HG03060 (cell line): ENCODE results near the gene LRP2.
"Not testable (repeated sequence)": the region's sequence is repeated elsewhere in the genome, so short reads cannot be mapped to it uniquely, and the experiment has no call there.

Experiments
- ATAC-seq: cut with Tn5 transposase; IDR thresholded peaks from one replicate; pipeline ENCODE4 v1.9.1; 2021; ENCODE audit warnings: low read depth, moderate number of reproducible peaks; ENCODE audit not compliant: unreplicated experiment

Gene LRP2

GRCh38 chr2:169349535-169349934, 12.8 kb downstream of the LRP2 start:
- no peak for ATAC-seq

- ATAC-seq = no peak
These were observed 13.9 kb downstream of the LRP2 start for GRCh38 chr2:169348321-169349024.

GRCh38 chr2:169345486-169346437, 16.6 kb downstream of the LRP2 start:
- ATAC-seq = no peak

- no peak for ATAC-seq
These were observed 17.4 kb downstream of the LRP2 start for GRCh38 chr2:169344736-169345485.

GRCh38 chr2:169343202-169343601, 19.1 kb downstream of the LRP2 start:
- ATAC-seq = no peak

- no peak for ATAC-seq
These were observed 22.7 kb downstream of the LRP2 start for GRCh38 chr2:169339657-169340056.

GRCh38 chr2:169336695-169337094, 25.6 kb downstream of the LRP2 start:
- ATAC-seq = no peak

GRCh38 chr2:169330555-169331198, 31.7 kb downstream of the LRP2 start:
- no peak for ATAC-seq

- ATAC-seq = no peak
These were observed 32.4 kb downstream of the LRP2 start for GRCh38 chr2:169329688-169330554.

GRCh38 chr2:169328785-169329184, 33.5 kb downstream of the LRP2 start:
- ATAC-seq = no peak

- ATAC-seq = not testable (repeated sequence)
These were observed 34.5 kb downstream of the LRP2 start for GRCh38 chr2:169327837-169328236.

- ATAC-seq = not testable (repeated sequence)
These were observed 36.4 kb downstream of the LRP2 start for GRCh38 chr2:169325886-169326285.

GRCh38 chr2:169324581-169325260, 37.6 kb downstream of the LRP2 start:
- no peak for ATAC-seq

- no peak for ATAC-seq
These were observed 38.5 kb downstream of the LRP2 start for GRCh38 chr2:169323841-169324240.

GRCh38 chr2:169320561-169320960, 41.8 kb downstream of the LRP2 start:
- ATAC-seq = no peak

- no peak for ATAC-seq
These were observed 47.0 kb downstream of the LRP2 start for GRCh38 chr2:169315357-169315756.

- not testable (repeated sequence) for ATAC-seq
These were observed 54.0 kb downstream of the LRP2 start for GRCh38 chr2:169308349-169308748.

- not testable (repeated sequence) for ATAC-seq
These were observed 57.6 kb downstream of the LRP2 start for GRCh38 chr2:169304689-169305088.
